Aorta (tissue), 5 donors: ENCODE measurements around the gene PROP1. TPM values are rescaled to one million over a fixed set of nuclear protein-coding genes. Genes with fewer than 3 reads are reported as not detected.
"Not testable (repeated sequence)": the region's sequence is repeated elsewhere in the genome, so short reads cannot be mapped to it uniquely, and the experiment has no call there.

Source experiments
- ATAC-seq: fragments of 200-7000 bp; cut with Tn5 transposase; one replicate; pipeline ENCODE4 v1.9.1; 2022; ENCODE audit warnings: moderate library complexity; ENCODE audit not compliant: low FRiP score
- DNase-seq, 2 donors: peaks; one replicate each; pipeline ENCODE4 v3.0.0-alpha.2; 2020
- H3K27ac ChIP-seq, 2 donors: one replicate each; pipeline ENCODE4 v1.5.1; 2013; ENCODE audit warnings: low read length in 2 of 2, mild to moderate bottlenecking in 2 of 2, moderate library complexity in 2 of 2, control low read depth in 1 of 2, inconsistent platforms in 1 of 2, low read depth in 1 of 2
- H3K27me3 ChIP-seq, 2 donors: one replicate each; pipeline ENCODE4 v1.6.1; 2013; ENCODE audit warnings: control low read depth in 1 of 2, low read length in 1 of 2, mild to moderate bottlenecking in 1 of 2, moderate library complexity in 1 of 2; ENCODE audit not compliant: insufficient read depth in 2 of 2, control insufficient read depth in 1 of 2
- H3K36me3 ChIP-seq, 2 donors: one replicate each; pipeline ENCODE4 v1.6.1; 2013; ENCODE audit warnings: control low read depth in 1 of 2, low read length in 1 of 2, mild to moderate bottlenecking in 1 of 2; ENCODE audit not compliant: insufficient read depth in 2 of 2, control insufficient read depth in 1 of 2
- H3K4me1 ChIP-seq, 2 donors: one replicate each; pipeline ENCODE4 v1.6.1; 2013; ENCODE audit warnings: low read length in 2 of 2, control low read depth in 1 of 2, mild to moderate bottlenecking in 1 of 2, moderate library complexity in 1 of 2; ENCODE audit not compliant: insufficient read depth in 2 of 2, control insufficient read depth in 1 of 2
- H3K4me3 ChIP-seq, 2 donors: one replicate each; pipeline ENCODE4 v1.5.1; 2013; ENCODE audit warnings: low read length in 2 of 2, control low read depth in 1 of 2, mild to moderate bottlenecking in 1 of 2
- H3K9me3 ChIP-seq: one replicate; pipeline ENCODE4 v1.6.1; 2013; ENCODE audit warnings: mild to moderate bottlenecking, low read length; ENCODE audit not compliant: control insufficient read depth
- WGBS, 2 donors: extraction: QIAGEN DNeasy Blood & Tissue Kit; methylation state at CpG; one replicate each; pipeline ENCODE4 v1.1.7; 2013; 5-methylcytosine and 5-hydroxymethylcytosine counted together
- intact Hi-C, 2 donors: fragments of 100-400 bp; cut with DNase I; formaldehyde crosslinking; loops; one replicate each; pipeline versions ENCODE4 v1.14.2 to v1.15.0; 2022
- polyA plus RNA-seq, 2 donors: library from polyadenylated mRNA; stranded (reverse); fragments of 200-250 nt; gene quantifications; one replicate each; pipeline ENCODE4 v1.2.3, GENCODE V29; 2013
- total RNA-seq, 2 donors: library from RNA; stranded (reverse); fragmentation: NEBNext Ultra II Directional; extraction: Animal tissue kit (Norgen Biotek cat#: 25700); gene quantifications; one replicate each; pipeline ENCODE4 v1.2.1, GENCODE V29; 2021
- donor health status: healthy with polysubstance abuse.
- donor health status: Bipolar disorder and iron deficiency.
- donor health status: DM: no; HTN: no; CAD: no.
- donor health status: DM: no; HTN: no; CAD: no.
- donor health status: DM: yes; HTN: yes; CAD: no.

Gene PROP1
- total and polyA plus RNA-seq, 4 donors, result not detected

DNA sequence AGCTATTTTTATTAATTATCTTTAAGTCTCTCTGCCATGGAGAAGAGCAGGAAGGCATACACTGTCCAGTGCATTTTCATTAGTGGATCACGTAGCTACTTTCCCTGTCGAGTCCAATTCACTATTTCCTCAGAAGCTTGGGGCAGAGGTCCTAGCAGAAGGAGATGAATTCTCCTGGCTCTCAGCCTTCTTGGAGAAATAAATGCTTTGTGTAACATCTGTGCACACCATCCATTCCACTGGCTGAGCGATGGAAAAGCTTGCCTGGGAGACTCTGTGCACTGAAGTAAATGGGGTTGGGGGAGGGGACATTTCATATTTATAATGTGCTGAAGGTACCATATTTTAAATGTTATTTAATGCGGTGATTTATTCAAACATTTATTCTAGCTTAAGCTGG lies 23.4 kb downstream of the PROP1 start:
- WGBS, 2 donors, result 9 to 54% methylated on average over 4 of the region's 4 CpGs
- no peaks in the 10 kb centered on the region for H3K27me3 ChIP-seq
- intact Hi-C loops, result no loop called here

DNA sequence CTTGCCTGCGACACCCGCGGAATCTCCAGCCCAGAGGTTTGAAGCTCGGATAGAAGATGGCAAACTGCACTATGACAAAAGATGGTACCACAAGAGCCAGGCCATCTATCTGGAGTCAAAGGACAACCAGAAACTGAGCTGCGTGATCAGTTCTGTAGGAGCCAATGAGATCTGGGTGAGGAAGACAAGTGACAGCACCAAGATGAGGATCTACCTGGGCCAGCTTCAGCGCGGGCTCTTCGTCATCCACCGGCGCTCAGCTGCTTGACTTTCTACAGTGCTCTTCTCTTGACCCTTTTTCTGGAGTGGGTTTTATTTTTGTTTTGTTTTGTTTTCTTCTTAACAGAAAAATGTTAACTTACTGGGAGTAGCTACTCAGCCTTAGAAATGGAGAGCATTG lies 24.0 kb downstream of the PROP1 start:
- intact Hi-C loops, H3K36me3 ChIP-seq, DNase-seq, ATAC-seq, H3K27me3 ChIP-seq, H3K4me3 ChIP-seq, H3K4me1 ChIP-seq, H3K9me3 ChIP-seq, H3K27ac ChIP-seq: not testable (repeated sequence)
- 93 to 94% methylated on average over 10 of the region's 10 CpGs for WGBS, 2 donors

More for the DNA sequence above, 23.4 kb downstream of the PROP1 start:
- H3K4me3 ChIP-seq, result no peak overlapping the region
- ATAC-seq, result no peak
- H3K4me1 ChIP-seq, result no peaks in the 10 kb centered on the region
- no peaks in the 10 kb centered on the region for H3K9me3 ChIP-seq
- H3K27ac ChIP-seq, result no peak overlapping the region
- H3K36me3 ChIP-seq, result no peaks in the 10 kb centered on the region
- no peak for DNase-seq

DNA sequence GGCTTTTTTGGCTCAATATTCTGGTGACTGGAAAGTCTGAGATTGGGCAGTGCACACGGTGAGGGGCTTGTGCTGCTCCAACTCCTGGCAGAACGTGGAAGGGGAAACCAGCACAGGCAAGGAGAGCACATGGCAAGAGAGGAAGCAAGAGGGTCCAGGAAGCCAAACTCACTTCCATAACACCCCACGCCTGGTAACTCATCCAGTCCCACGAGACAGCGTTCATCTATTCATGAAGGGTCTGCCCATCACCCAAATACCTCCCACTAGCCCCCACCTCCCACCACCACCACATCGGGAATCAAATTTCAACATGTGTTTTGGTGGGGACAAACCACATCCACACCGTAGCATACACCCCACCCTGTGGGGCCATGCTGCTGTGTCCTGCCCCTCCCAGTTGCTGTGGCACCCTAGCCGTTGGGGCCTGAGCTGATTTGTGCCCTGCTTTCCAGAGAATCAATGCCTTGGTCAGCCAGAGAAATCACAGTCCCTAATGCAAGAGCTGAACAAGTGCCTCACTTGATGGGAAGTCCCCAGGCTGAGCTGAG lies 27.3 kb downstream of the PROP1 start:
- Histone ChIP-seq H3K9me3 (no peaks in the 10 kb centered on the region), H3K4me1 (no peaks in the 10 kb centered on the region), H3K27ac (no peak overlapping the region), H3K36me3 (no peaks in the 10 kb centered on the region), H3K27me3 (no peaks in the 10 kb centered on the region), H3K4me3 (no peak overlapping the region)
- 73 to 78% methylated on average over 7 to 8 of the region's 8 CpGs for WGBS, 2 donors
- ATAC-seq (no peak), DNase-seq (no peak)
- intact Hi-C loops, result no loop called here

DNA sequence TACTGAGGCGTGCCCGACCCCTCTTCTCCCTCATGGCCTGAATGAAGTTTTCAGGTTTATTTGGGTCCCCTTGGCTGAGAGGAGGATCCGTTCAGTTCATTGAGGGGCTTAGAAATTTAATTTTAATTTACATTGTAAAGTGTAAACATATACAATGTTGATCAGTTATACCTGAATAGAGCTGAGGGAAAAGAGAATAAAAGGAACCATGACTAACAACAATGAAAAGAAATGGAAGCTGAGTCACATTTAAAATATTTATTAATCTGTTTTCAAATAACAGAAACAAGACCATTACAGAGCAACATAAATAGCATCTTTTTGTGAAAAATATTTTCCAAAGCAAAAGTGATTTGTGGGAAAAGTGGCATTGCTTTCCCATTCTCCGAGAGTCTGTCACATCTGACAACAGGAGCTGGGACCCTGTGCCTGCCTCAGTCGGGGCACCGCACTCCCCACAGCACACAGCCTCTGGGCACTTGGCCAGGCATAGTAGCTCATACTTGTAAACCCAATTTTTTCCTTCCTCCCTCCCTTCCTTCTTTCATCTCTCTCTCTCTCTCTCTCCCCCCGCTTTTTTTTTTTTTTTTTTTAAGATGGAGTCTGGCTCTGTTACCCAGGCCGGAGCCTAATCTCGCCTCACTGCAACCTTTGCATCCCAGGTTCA lies 28.7 kb downstream of the PROP1 start:
- Histone ChIP-seq H3K4me1 (no peaks in the 10 kb centered on the region), H3K36me3 (no peaks in the 10 kb centered on the region), H3K9me3 (no peaks in the 10 kb centered on the region), H3K4me3 (no peak overlapping the region), H3K27ac (no peak overlapping the region), H3K27me3 (no peaks in the 10 kb centered on the region)
- intact Hi-C loops, result no loop called here
- 71 to 76% methylated on average over 9 of the region's 9 CpGs for WGBS, 2 donors
- no peak for ATAC-seq
- DNase-seq, result no peak

DNA sequence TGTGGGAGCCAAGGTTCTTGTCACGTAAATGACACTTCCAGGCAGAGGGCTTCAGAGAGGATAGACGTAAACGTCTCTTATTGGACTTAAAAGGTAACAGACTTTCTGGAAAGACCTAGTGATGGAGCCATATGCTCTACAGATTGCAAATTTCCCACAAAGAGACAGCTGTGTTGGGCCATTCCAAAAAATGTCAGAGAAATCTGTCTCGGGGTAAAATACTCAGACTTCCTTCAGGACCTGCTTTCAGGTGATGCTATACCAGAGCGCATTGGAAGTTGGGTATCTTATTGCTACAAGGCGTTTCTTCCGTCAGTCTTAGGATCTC lies 29.2 kb downstream of the PROP1 start:
- no peak overlapping the region for H3K4me3 ChIP-seq
- no peak for ATAC-seq
- 74 to 83% methylated on average over 7 of the region's 7 CpGs for WGBS, 2 donors
- H3K27ac ChIP-seq, result no peak overlapping the region
- intact Hi-C loops, result no loop called here
- no peaks in the 10 kb centered on the region for H3K4me1 ChIP-seq
- no peak for DNase-seq
- no peaks in the 10 kb centered on the region for H3K36me3 ChIP-seq
- no peaks in the 10 kb centered on the region for H3K9me3 ChIP-seq
- H3K27me3 ChIP-seq, result no peaks in the 10 kb centered on the region

DNA sequence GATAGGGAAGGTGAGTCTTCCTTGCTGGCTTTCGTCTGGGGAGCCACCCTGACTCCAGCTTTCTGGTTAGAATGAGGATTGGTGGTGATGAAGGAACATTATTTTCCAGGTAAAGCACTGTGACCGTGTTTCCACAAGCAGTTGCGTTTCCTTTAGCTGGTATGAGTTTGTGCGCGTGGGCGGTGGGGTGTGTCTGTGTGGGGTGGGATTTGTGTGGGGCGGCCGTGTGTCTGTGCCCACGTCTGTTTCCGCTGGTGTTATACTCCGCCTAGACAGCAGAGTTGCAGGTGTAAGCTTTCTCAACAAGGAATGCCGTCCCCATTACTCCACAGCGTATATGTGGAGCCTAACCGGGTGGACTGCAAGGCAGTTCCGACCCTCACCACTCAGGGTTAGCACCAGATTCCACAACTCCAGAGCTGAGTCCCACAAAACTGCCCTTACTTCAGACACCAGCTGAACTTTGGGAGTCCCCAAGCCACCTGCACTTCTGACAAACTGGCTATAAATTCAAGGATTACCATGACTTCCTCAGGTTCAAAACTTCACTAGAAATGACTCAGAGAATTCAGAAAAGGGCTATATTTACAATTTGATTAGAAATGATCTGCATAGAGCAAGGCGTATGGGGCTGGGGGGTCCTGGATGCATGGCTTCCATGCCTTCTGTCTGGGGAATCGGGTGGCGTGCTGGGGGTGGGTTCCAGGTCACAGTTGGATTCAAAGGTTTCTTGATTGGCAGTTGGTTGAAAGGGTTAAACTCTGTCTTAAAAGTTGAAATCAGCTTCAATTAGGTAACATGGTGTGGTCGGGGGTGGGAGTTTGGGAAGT lies 29.8 kb downstream of the PROP1 start:
- intact Hi-C loops, result no loop called here
- no peak overlapping the region for H3K27ac ChIP-seq
- no peaks in the 10 kb centered on the region for H3K27me3 ChIP-seq
- H3K4me1 ChIP-seq, result no peaks in the 10 kb centered on the region
- H3K36me3 ChIP-seq, result no peaks in the 10 kb centered on the region
- no peak for ATAC-seq
- no peak for DNase-seq
- no peak overlapping the region for H3K4me3 ChIP-seq
- WGBS, 2 donors, result 79 to 80% methylated on average over 19 of the region's 19 CpGs
- H3K9me3 ChIP-seq, result no peaks in the 10 kb centered on the region

DNA sequence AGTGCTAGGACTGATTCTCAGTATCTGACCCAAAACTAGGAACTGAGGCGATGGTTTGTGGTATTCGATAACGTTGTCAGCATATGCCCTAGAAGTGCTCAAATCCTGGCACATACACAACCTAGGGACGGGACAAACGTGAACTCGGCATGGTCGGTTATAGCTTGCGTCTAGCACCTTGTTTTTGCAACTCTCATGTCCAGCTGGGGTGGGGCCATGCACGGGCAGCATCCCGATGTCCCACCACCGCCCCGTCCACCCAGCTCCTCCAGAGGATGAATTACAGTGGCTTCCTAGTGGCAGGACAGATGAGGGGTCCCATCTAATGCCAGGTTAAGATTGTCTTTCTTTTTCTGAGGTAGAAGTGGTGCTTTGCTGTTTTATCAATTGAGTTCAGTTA lies 31.6 kb downstream of the PROP1 start:
- Histone ChIP-seq H3K36me3 (no peaks in the 10 kb centered on the region), H3K4me3 (no peak overlapping the region), H3K4me1 (no peaks in the 10 kb centered on the region), H3K27me3 (no peaks in the 10 kb centered on the region), H3K27ac (no peak overlapping the region), H3K9me3 (no peaks in the 10 kb centered on the region)
- 91% methylated on average over 12 of the region's 12 CpGs for WGBS, 2 donors
- no peak for DNase-seq
- intact Hi-C loops, result no loop called here
- no peak for ATAC-seq

DNA sequence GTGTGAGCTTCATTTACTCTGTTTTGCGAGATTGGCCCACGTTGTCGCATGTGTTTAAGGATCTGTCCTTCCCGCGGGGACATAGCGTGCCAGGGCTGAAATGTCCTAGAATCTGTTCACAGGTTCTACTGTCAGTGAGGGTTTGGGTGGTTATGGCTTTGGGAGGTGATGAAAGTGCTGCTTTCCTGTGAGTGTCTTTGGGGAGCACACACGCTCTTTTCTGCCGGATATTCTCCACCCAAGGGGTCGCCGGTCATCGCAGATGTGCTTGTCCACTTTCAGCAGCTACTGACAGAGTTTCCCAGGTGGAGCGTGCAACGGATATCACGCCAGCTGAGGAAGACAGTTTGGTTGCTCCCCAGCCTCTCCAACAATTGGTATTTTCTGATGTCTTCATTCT lies 32.1 kb downstream of the PROP1 start:
- no peaks in the 10 kb centered on the region for H3K9me3 ChIP-seq
- DNase-seq (no peak), ATAC-seq (no peak)
- H3K27me3 ChIP-seq, result no peaks in the 10 kb centered on the region
- no peak overlapping the region for H3K27ac ChIP-seq
- WGBS, 2 donors, result 86 to 88% methylated on average over 14 of the region's 14 CpGs
- H3K4me3 ChIP-seq, result no peak overlapping the region
- H3K36me3 ChIP-seq, result no peaks in the 10 kb centered on the region
- H3K4me1 ChIP-seq, result no peaks in the 10 kb centered on the region
- intact Hi-C loops, result no loop called here

DNA sequence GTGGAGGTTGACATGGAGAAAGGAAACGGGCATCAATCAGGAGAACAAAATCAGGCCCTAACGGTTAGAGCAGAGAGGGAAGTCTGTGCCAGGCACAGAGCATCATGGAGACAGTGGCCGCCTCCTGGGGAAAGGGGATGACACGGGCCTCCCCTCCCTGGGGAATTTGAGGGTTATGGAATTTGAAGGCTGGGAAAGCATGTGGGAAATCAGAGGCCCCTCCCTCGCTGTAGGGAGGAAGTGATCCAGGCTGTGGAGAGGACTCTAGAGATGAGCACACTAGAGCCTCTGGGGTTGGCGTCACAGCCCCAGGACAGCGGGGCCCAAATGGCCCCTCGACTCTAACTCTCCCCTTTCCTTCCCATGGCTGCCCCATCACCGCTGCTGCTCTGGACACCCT lies 36.7 kb downstream of the PROP1 start:
- Histone ChIP-seq H3K27ac (no peak overlapping the region), H3K4me3 (no peak overlapping the region), H3K36me3 (no peaks in the 10 kb centered on the region), H3K4me1 (no peaks in the 10 kb centered on the region), H3K9me3 (no peaks in the 10 kb centered on the region), H3K27me3 (no peaks in the 10 kb centered on the region)
- intact Hi-C loops, result no loop called here
- WGBS, 2 donors, result 78 to 83% methylated on average over 9 of the region's 9 CpGs
- no peak for ATAC-seq
- DNase-seq, result no peak
